ENCODE data around the gene ARHGEF2.

ARHGEF2 gene

GRCh38 chr1:155978325-155978972 is at the start of gene ARHGEF2:
Gene ARHGEF2, minus strand, starts transcription at chr1:155978547. Its CDS starts 120 bp downstream, at chr1:155978427.
- DNase-seq = peak; percentile 86

- DNase-seq = no peak
Observed at GRCh38 chr1:156026588-156026987, 48.2 kb upstream of the ARHGEF2 start.

- peak; percentile 28 for DNase-seq
Observed at GRCh38 chr1:156025876-156026275, 47.5 kb upstream of the ARHGEF2 start.

GRCh38 chr1:156024801-156025200 is 46.5 kb upstream of the ARHGEF2 start:
- DNase-seq = no peak

GRCh38 chr1:156021954-156022353 is 43.6 kb upstream of the ARHGEF2 start:
- DNase-seq = no peak

GRCh38 chr1:156021093-156021428 is 42.7 kb upstream of the ARHGEF2 start:
- DNase-seq = no peak

- peak; percentile 88 for DNase-seq
Observed at GRCh38 chr1:156020293-156021092, 42.1 kb upstream of the ARHGEF2 start, which contains the start of gene SSR2. Gene SSR2, minus strand, starts transcription at chr1:156020951. Its CDS starts 784 bp downstream, at chr1:156020167.

GRCh38 chr1:156019946-156020292 is 41.6 kb upstream of the ARHGEF2 start:
- no peak for DNase-seq

GRCh38 chr1:156014829-156015228 is 36.5 kb upstream of the ARHGEF2 start:
- no peak for DNase-seq

GRCh38 chr1:156012051-156012817 is 33.9 kb upstream of the ARHGEF2 start:
- DNase-seq = no peak

- no peak for DNase-seq
Observed at GRCh38 chr1:156009404-156009803, 31.1 kb upstream of the ARHGEF2 start.

GRCh38 chr1:156006666-156007376 is 28.5 kb upstream of the ARHGEF2 start:
- DNase-seq = no peak

GRCh38 chr1:156004843-156005584 is 26.7 kb upstream of the ARHGEF2 start:
- no peak for DNase-seq

- no peak for DNase-seq
Observed at GRCh38 chr1:156003923-156004188, 25.5 kb upstream of the ARHGEF2 start.

- no peak for DNase-seq
Observed at GRCh38 chr1:156002188-156002911, 24.0 kb upstream of the ARHGEF2 start.

GRCh38 chr1:156001662-156002171 is 23.4 kb upstream of the ARHGEF2 start:
- no peak for DNase-seq

- no peak for DNase-seq
Observed at GRCh38 chr1:156001021-156001661, 22.8 kb upstream of the ARHGEF2 start.

- DNase-seq = no peak
Observed at GRCh38 chr1:155999964-156000363, 21.6 kb upstream of the ARHGEF2 start.

GRCh38 chr1:155996166-155996565 is 17.8 kb upstream of the ARHGEF2 start:
- DNase-seq = no peak

GRCh38 chr1:155993595-155993994 is 15.2 kb upstream of the ARHGEF2 start:
- no peak for DNase-seq
